ENCODE results near the gene IGFBP2. TPM values are rescaled to one million over a fixed set of nuclear protein-coding genes. Genes with fewer than 3 reads are reported as not detected.
A peak's percentile ranks its signal among the peaks of the same experiment; 100 is the strongest.

Gene IGFBP2
- total RNA-seq, 1 donor from 2014 or later: 56.2 TPM

GRCh38 chr2:216661639-216662375 is 28.6 kb downstream of the IGFBP2 start:
- DNase-seq (ENCODE audit: low read depth in 2 of 2): peak in 1 of 2 donors; percentile 92

- no peak for DNase-seq (ENCODE audit: low read depth in 2 of 2)
Observed at GRCh38 chr2:216663106-216663505, 29.9 kb downstream of the IGFBP2 start.

GRCh38 chr2:216663846-216664245 is 30.6 kb downstream of the IGFBP2 start:
- DNase-seq (ENCODE audit: low read depth in 2 of 2): no peak

GRCh38 chr2:216664593-216665034 is 31.4 kb downstream of the IGFBP2 start:
- DNase-seq (ENCODE audit: low read depth in 2 of 2): peak in 1 of 2 donors; percentile 15

GRCh38 chr2:216665242-216665641 is 32.0 kb downstream of the IGFBP2 start:
- DNase-seq (ENCODE audit: low read depth in 2 of 2): no peak

- no peak for DNase-seq (ENCODE audit: low read depth in 2 of 2)
Observed at GRCh38 chr2:216665717-216666116, 32.5 kb downstream of the IGFBP2 start.

- DNase-seq (ENCODE audit: low read depth in 2 of 2): peak; percentile 69 to 73
Observed at GRCh38 chr2:216666461-216667233, 33.4 kb downstream of the IGFBP2 start.

- DNase-seq (ENCODE audit: low read depth in 2 of 2): no peak
Observed at GRCh38 chr2:216670266-216671080, 37.3 kb downstream of the IGFBP2 start.

- no peak for DNase-seq (ENCODE audit: low read depth in 2 of 2)
Observed at GRCh38 chr2:216671081-216671411, 37.8 kb downstream of the IGFBP2 start.

GRCh38 chr2:216671791-216672343 is 38.6 kb downstream of the IGFBP2 start:
- no peak for DNase-seq (ENCODE audit: low read depth in 2 of 2)

- DNase-seq (ENCODE audit: low read depth in 2 of 2): no peak
Observed at GRCh38 chr2:216672466-216672865, 39.2 kb downstream of the IGFBP2 start.

GRCh38 chr2:216673021-216673420 is 39.8 kb downstream of the IGFBP2 start:
- DNase-seq (ENCODE audit: low read depth in 2 of 2): no peak

GRCh38 chr2:216673609-216674008 is 40.4 kb downstream of the IGFBP2 start:
- no peak for DNase-seq (ENCODE audit: low read depth in 2 of 2)

GRCh38 chr2:216674376-216674775 is 41.2 kb downstream of the IGFBP2 start:
- no peak for DNase-seq (ENCODE audit: low read depth in 2 of 2)

- DNase-seq (ENCODE audit: low read depth in 2 of 2): no peak
Observed at GRCh38 chr2:216676630-216677029, 43.4 kb downstream of the IGFBP2 start.

GRCh38 chr2:216677439-216678097 is 44.3 kb downstream of the IGFBP2 start:
- no peak for DNase-seq (ENCODE audit: low read depth in 2 of 2)

GRCh38 chr2:216678098-216678465 is 44.9 kb downstream of the IGFBP2 start:
- no peak for DNase-seq (ENCODE audit: low read depth in 2 of 2)

- DNase-seq (ENCODE audit: low read depth in 2 of 2): no peak
Observed at GRCh38 chr2:216678813-216679657, 45.8 kb downstream of the IGFBP2 start.

GRCh38 chr2:216679658-216680024 is 46.4 kb downstream of the IGFBP2 start:
- DNase-seq (ENCODE audit: low read depth in 2 of 2): no peak

GRCh38 chr2:216680951-216681629 is 47.9 kb downstream of the IGFBP2 start:
- no peak for DNase-seq (ENCODE audit: low read depth in 2 of 2)
